ENCODE results near the gene ERVFRD-1.

- TF ChIP-seq CTCF (IDR thresholded peaks at IDR 0.05 in 4 of 5, conservative IDR thresholded peaks at IDR 0.05 in 1 of 5) (no peak), POLR2A (IDR thresholded peaks at IDR 0.05) (no peak)
These were observed 27.8 kb upstream of the ERVFRD-1 start for GRCh38 chr6:11139051-11139960.

Measured in gastrocnemius medialis (tissue), 4 donors.